GM23338 (cell line): Measurements from ENCODE around the gene SH3RF3.

Experiments
- CTCF ChIP-seq, 2 experiments: fragments of 200-600 bp in 1 of 2; sonication (generic) in 1 of 2; conservative IDR thresholded peaks; 2 replicates each; pipeline versions ENCODE4 v1.5.1 to v1.6.1; 2016 to 2017; ENCODE audit warnings: antibody characterized with exemption in 2 of 2, low read depth in 2 of 2, mild to moderate bottlenecking in 2 of 2, moderate library complexity in 1 of 2
- REST ChIP-seq: IDR thresholded peaks from one replicate; pipeline ENCODE4 v1.6.1; 2018; ENCODE audit warnings: antibody characterized with exemption; ENCODE audit not compliant: unreplicated experiment

GRCh38 chr2:109320195-109320922 lies 191.4 kb downstream of the SH3RF3 start:
- TF ChIP-seq CTCF (conservative IDR thresholded peaks at IDR 0.05; ENCODE audit: low read depth in 2 of 2) (no peak), REST (no peak)
